Mononuclear cell (primary cell): ENCODE results near the gene GKAP1. TPM values are rescaled to one million over a fixed set of nuclear protein-coding genes. Genes with fewer than 3 reads are reported as not detected.
"Not testable (repeated sequence)": the region's sequence is repeated elsewhere in the genome, so short reads cannot be mapped to it uniquely, and the experiment has no call there.

Source experiments
- H3K27me3 ChIP-seq: 2 replicates; pipeline ENCODE4 v1.6.0; 2011; ENCODE audit warnings: low read length, control low read depth; ENCODE audit not compliant: insufficient read depth
- H3K4me1 ChIP-seq: 2 replicates; pipeline ENCODE4 v1.5.1; 2011; ENCODE audit warnings: mild to moderate bottlenecking, low read length, control low read depth; ENCODE audit not compliant: insufficient read depth
- H3K4me3 ChIP-seq: 2 replicates; pipeline ENCODE4 v1.5.1; 2011; ENCODE audit warnings: mild to moderate bottlenecking, low read length, moderate library complexity
- H3K9me3 ChIP-seq: 2 replicates; pipeline ENCODE4 v1.5.1; 2011; ENCODE audit warnings: low read depth, mild to moderate bottlenecking, control low read depth, low read length
- total RNA-seq: library from RNA; depleted of rRNA; stranded (reverse); fragments of >200 nt; gene quantifications from one replicate; pipeline ENCODE4 v1.2.3, GENCODE V29; 2012

GKAP1 gene
- total RNA-seq, 1 donor = 8.0 TPM

GRCh38 chr9:83772860-83773259, 44.7 kb downstream of the GKAP1 start:
- Histone ChIP-seq H3K4me1 (no peaks in the 10 kb centered on the region), H3K27me3 (no peaks in the 10 kb centered on the region), H3K4me3 (no peak overlapping the region), H3K9me3 (no peaks in the 10 kb centered on the region)

DNA sequence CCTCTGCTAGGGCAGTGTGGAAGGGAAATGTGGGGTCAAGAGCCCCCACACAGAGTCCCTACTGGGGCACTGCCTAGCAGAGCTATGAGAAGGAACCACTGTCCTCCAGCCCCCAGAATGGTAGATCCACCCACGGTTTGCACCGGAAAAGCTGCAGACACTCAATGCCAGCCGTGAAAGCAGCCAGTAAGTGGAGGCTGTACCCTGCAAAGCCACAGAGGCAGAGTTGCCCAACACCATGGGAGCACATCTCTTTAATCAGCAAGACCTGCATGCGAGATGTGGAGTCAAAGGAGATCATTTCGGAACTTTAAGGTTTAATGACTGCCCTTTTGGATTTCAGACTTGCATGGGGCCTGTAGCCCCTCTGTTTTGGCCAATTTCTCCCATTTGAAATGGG, 52.2 kb downstream of the GKAP1 start:
- H3K4me3 ChIP-seq = no peak overlapping the region
- no peaks in the 10 kb centered on the region for H3K27me3 ChIP-seq
- H3K4me1 ChIP-seq = no peaks in the 10 kb centered on the region
- H3K9me3 ChIP-seq = peaks cover 4% of the 10 kb centered on the region

- Histone ChIP-seq H3K27me3 (no peaks in the 10 kb centered on the region), H3K4me1 (no peaks in the 10 kb centered on the region), H3K4me3 (no peak overlapping the region), H3K9me3 (no peaks in the 10 kb centered on the region)
These were observed 63.1 kb downstream of the GKAP1 start for GRCh38 chr9:83754383-83754977.

- Histone ChIP-seq H3K27me3 (no peaks in the 10 kb centered on the region), H3K4me3 (no peak overlapping the region), H3K4me1 (no peaks in the 10 kb centered on the region), H3K9me3 (no peaks in the 10 kb centered on the region)
These were observed 67.9 kb downstream of the GKAP1 start for GRCh38 chr9:83749706-83750105.

DNA sequence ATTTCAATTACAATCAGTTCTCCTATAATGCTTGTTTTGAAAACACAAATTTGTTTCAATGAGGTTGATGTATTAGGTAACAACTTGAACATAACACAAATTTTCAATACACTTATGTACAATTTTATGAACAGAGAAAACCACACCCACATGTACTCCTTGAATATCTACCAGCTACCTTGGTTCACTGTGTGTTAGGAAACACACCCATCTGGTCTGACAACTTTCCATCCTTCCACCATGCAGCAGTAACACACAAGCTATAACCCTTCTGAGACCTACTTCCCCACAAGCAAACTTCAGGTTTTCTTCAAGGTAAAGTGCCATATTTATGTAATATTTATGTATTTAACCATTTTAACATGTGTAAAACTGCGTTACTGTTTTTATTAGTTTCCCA, 73.4 kb downstream of the GKAP1 start:
- Histone ChIP-seq H3K4me3 (no peak overlapping the region), H3K4me1 (no peaks in the 10 kb centered on the region), H3K9me3 (no peaks in the 10 kb centered on the region), H3K27me3 (no peaks in the 10 kb centered on the region)

DNA sequence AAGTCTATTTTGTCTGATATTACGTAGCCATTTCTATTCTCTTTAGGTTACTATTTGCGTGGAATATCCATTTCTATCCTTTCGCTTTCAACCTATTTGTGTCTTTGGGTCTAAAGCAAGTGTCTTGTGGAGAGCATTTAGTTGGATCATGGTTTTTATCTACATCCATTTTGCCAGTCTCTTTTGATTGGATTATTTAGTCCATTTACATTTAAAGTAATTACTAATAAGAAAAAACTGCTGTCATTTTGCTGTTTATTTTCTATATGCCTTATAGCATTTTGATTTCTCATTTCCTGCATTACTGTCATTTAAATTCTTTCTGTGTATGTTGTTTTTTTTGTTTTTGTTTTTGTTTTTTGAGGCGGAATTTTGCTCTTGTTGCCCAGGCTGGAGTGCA, 83.8 kb downstream of the GKAP1 start:
- Histone ChIP-seq H3K4me1 (no peaks in the 10 kb centered on the region), H3K4me3 (no peak overlapping the region), H3K9me3 (no peaks in the 10 kb centered on the region), H3K27me3 (no peaks in the 10 kb centered on the region)

- H3K27me3 ChIP-seq, H3K4me1 ChIP-seq, H3K4me3 ChIP-seq, H3K9me3 ChIP-seq: not testable (repeated sequence)
These were observed 88.8 kb downstream of the GKAP1 start for GRCh38 chr9:83728591-83729368.

DNA sequence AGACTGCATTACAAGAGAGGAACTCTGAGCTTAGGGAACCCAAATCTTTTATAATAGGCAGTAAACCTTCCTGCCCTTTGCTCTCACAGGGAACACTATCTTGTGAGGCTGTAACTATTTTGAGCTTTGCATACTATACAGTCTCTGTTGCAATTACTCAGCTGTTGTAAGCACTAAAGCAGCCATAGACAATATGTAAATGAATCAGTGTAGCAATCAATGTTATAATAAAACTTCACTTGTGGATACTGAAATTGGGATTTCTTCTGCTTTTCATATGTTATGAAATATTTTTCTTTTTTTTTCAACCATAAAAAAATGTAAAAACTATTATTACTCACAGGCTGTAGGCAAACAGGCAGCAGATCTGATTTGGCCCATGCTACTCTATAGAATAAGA, 93.1 kb downstream of the GKAP1 start:
- no peaks in the 10 kb centered on the region for H3K4me1 ChIP-seq
- no peak overlapping the region for H3K4me3 ChIP-seq
- H3K27me3 ChIP-seq = no peaks in the 10 kb centered on the region

DNA sequence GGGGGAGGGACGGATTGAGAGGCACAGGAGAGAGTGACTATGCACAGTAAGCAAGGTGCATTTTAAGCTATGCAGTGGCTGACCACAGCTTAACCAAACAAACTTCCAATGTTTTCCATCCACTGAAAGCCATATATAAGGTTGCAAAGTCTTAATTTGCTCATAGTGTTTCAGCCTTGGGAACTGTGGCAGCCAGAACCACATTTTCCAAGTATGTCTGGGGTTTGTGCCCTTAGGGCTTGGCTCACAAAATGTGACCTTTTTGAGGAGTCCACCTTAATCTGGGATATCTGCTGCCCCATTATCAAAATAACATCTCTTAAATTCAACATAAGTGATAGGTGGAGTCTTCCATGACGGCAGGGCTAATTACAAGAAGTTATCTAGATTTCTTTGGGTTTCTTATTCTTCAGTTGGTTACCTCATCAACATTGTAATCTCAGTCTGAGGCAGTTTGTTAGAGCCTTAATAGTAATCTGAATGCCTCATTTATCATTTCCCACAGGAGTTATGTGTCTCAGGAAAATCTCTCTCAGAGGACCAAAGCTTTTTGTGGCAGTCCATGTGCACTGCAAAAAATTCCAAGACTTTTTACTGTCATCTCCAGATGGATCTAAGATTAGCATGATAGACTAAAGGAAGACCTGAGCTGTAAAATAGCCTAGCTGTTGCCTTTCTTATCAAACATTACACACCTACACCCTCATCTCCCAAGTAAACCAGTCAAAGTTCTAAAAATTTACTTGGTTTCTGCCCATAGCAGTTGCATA, 94.7 kb downstream of the GKAP1 start:
- Histone ChIP-seq H3K9me3 (peaks cover 7% of the 10 kb centered on the region), H3K27me3 (no peaks in the 10 kb centered on the region), H3K4me3 (no peak overlapping the region), H3K4me1 (no peaks in the 10 kb centered on the region)

More for the DNA sequence above, 93.1 kb downstream of the GKAP1 start:
- H3K9me3 ChIP-seq = peaks cover 7% of the 10 kb centered on the region

- Histone ChIP-seq H3K4me3 (no peak overlapping the region), H3K9me3 (peaks cover 7% of the 10 kb centered on the region), H3K27me3 (no peaks in the 10 kb centered on the region), H3K4me1 (no peaks in the 10 kb centered on the region)
These were observed 96.1 kb downstream of the GKAP1 start for GRCh38 chr9:83721509-83721908.

- Histone ChIP-seq H3K4me3 (no peak overlapping the region), H3K4me1 (no peaks in the 10 kb centered on the region), H3K9me3 (no peaks in the 10 kb centered on the region), H3K27me3 (no peaks in the 10 kb centered on the region)
These were observed 101.8 kb downstream of the GKAP1 start for GRCh38 chr9:83715794-83716193.

GRCh38 chr9:83715221-83715620, 102.3 kb downstream of the GKAP1 start:
- Histone ChIP-seq H3K27me3 (no peaks in the 10 kb centered on the region), H3K9me3 (no peaks in the 10 kb centered on the region), H3K4me3 (no peak overlapping the region), H3K4me1 (no peaks in the 10 kb centered on the region)

DNA sequence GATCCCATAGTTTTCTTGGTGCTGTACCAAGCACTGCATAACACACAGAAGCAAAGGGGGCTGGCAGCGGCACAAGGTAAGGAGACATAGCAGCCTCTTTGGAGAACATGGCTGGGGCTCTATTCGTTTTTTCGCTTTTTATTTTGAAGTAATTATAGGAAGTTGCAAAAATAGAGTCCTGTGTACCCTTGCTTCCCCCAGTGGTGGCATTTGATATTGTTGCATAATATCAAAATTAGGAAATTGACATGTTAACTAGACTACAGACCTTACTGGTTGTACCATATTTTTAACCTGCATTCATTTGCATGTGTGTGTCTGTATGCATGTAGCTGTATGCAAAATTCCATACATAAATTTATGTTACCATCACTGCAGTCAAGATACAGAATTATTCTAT, 103.2 kb downstream of the GKAP1 start:
- H3K4me3 ChIP-seq = no peak overlapping the region
- no peaks in the 10 kb centered on the region for H3K9me3 ChIP-seq
- no peaks in the 10 kb centered on the region for H3K27me3 ChIP-seq
- H3K4me1 ChIP-seq = no peaks in the 10 kb centered on the region

GRCh38 chr9:83708515-83709158, 108.9 kb downstream of the GKAP1 start:
- H3K4me1 ChIP-seq = peaks cover 32% of the 10 kb centered on the region
- H3K4me3 ChIP-seq = peak overlapping the region; percentile 90
- no peaks in the 10 kb centered on the region for H3K9me3 ChIP-seq
- H3K27me3 ChIP-seq = no peaks in the 10 kb centered on the region
